Endometrial microvascular endothelial cells (primary cell): Measurements from ENCODE around the gene PSMB1. TPM values are rescaled to one million over a fixed set of nuclear protein-coding genes. Genes with fewer than 3 reads are reported as not detected.

Experiments
- in situ Hi-C: cut with HindIII; loops from 2 replicates; pipeline ENCODE4 v1.10.0; 2017; ENCODE audit warnings: low sequenced_read_pairs, low pct_unique_long_range_greater_than_20kb; ENCODE audit errors: inconsistent ontology term
- total RNA-seq: library from RNA; depleted of rRNA; stranded (reverse); fragments of >200 nt; gene quantifications from one replicate; pipeline ENCODE4 v1.2.3, GENCODE V29; 2015; ENCODE audit errors: inconsistent ontology term

The PSMB1 gene
- total RNA-seq, result 331 TPM

- in situ Hi-C loops, result no loop called here
These were observed at the start of gene PSMB1 for GRCh38 chr6:170552765-170553533. Gene PSMB1, minus strand, starts transcription at chr6:170553307. Its CDS starts 65 bp downstream, at chr6:170553242.

GRCh38 chr6:170597278-170597677 is 44.2 kb upstream of the PSMB1 start:
- in situ Hi-C loops, result no loop called here

- in situ Hi-C loops, result no loop called here
These were observed 43.3 kb upstream of the PSMB1 start for GRCh38 chr6:170596426-170596825.

GRCh38 chr6:170590725-170591124 is 37.6 kb upstream of the PSMB1 start:
- in situ Hi-C loops, result no loop called here

GRCh38 chr6:170584954-170585498 is 31.9 kb upstream of the PSMB1 start:
- in situ Hi-C loops, result no loop called here

- in situ Hi-C loops, result no loop called here
These were observed 31.3 kb upstream of the PSMB1 start, which contains the start of gene PDCD2 for GRCh38 chr6:170584181-170584953. Gene PDCD2, minus strand, starts transcription at chr6:170584637. Its CDS starts 56 bp downstream, at chr6:170584581.

GRCh38 chr6:170583756-170584180 is 30.7 kb upstream of the PSMB1 start:
- in situ Hi-C loops, result no loop called here

- in situ Hi-C loops, result no loop called here
These were observed 25.8 kb upstream of the PSMB1 start for GRCh38 chr6:170578909-170579308.

GRCh38 chr6:170575250-170575649 is 22.1 kb upstream of the PSMB1 start:
- in situ Hi-C loops, result no loop called here

GRCh38 chr6:170572704-170573466 is 19.8 kb upstream of the PSMB1 start:
- in situ Hi-C loops, result no loop called here

- in situ Hi-C loops, result no loop called here
These were observed 11.9 kb upstream of the PSMB1 start for GRCh38 chr6:170564936-170565530.

GRCh38 chr6:170561555-170561954 is 8.4 kb upstream of the PSMB1 start:
- in situ Hi-C loops, result no loop called here

GRCh38 chr6:170555305-170555704 is 2.2 kb upstream of the PSMB1 start:
- in situ Hi-C loops, result no loop called here

GRCh38 chr6:170554796-170555137 is 1.7 kb upstream of the PSMB1 start:
- in situ Hi-C loops, result no loop called here

GRCh38 chr6:170554013-170554795 is 1.1 kb upstream of the PSMB1 start, which contains the start of gene TBP:
Gene TBP, plus strand, starts transcription at chr6:170554369. Its CDS starts 2,661 bp downstream, at chr6:170557030.
- in situ Hi-C loops, result no loop called here

GRCh38 chr6:170553534-170554012 is 466 bp upstream of the PSMB1 start:
- in situ Hi-C loops, result no loop called here

GRCh38 chr6:170545405-170545804 is 7.7 kb downstream of the PSMB1 start:
- in situ Hi-C loops, result no loop called here
